C4-2B (cell line): ENCODE results near the gene ABHD3.

Source experiments
- CTCF ChIP-seq: fragments of 450-650 bp; conservative IDR thresholded peaks from 2 replicates; pipeline ENCODE4 v1.5.1; 2017; ENCODE audit warnings: mild to moderate bottlenecking
- ZFX ChIP-seq: fragments of 450-650 bp; IDR thresholded peaks from 2 replicates; pipeline ENCODE4 v1.6.1; 2017

GRCh38 chr18:21735452-21736015, 31.0 kb upstream of the ABHD3 start:
- TF ChIP-seq CTCF (no peak), ZFX (no peak)
